Measurements from ENCODE around the gene MND1. TPM values are rescaled to one million over a fixed set of nuclear protein-coding genes. Genes with fewer than 3 reads are reported as not detected.

Gene MND1
- total RNA-seq, 6 experiments from 2014 or later: 0.22 to 1.8 (median 0.86) TPM; not detected in 1

DNA sequence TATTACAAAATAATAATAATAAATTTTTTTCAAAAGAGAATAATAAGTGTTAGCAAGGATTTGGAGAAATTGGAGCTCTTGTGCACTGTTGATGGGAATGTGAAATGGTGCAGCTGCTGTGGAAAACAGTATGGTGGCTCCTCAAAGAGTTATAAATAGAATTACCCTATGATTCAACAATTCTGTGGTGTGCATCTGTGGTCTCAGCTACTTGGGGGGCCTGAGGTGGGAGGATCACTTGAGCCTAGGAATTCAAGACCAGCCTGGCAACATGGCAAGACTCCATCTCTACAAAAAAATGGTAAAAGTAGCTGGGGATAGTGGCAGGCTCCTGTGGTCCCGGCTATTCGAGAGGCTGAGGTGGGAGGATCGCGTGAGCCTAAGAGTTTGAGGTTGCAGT lies 19.6 kb downstream of the MND1 start:
- 96% methylated on average over 4 of the region's 4 CpGs for WGBS (ENCODE audit: insufficient coverage, low coverage, low lambda C conversion rate, missing lambda C conversion rate)
- intact Hi-C loops (cut with DNase I): no loop called here
- H3K4me3 ChIP-seq: no peak overlapping the region

DNA sequence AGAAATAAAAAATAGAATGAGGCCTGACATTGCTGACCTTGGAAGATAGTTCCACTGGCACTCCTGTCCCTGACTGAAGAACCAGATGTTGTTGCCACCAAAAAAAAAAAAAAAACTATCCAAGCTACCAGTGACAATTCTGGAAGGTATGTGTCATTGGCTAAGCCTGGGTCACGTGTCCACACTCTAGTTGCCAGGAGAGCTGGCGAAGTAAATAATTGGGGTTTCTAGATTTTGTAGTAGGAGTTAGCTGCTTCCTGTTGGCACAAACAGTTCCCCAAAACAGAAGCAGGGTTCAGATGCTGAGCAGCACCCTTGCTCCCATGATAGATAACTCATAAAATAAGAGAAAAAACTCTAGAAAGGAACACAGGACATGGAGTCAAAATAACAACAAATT lies 20.5 kb downstream of the MND1 start:
- Histone ChIP-seq H3K27me3 (no peaks in the 10 kb centered on the region), H3K9me3 (no peaks in the 10 kb centered on the region), H3K4me1 (no peaks in the 10 kb centered on the region), H3K4me3 (no peak overlapping the region), H3K36me3 (no peaks in the 10 kb centered on the region), H3K27ac (no peak overlapping the region)
- ATAC-seq: no peak
- TF ChIP-seq, protein P1, sequence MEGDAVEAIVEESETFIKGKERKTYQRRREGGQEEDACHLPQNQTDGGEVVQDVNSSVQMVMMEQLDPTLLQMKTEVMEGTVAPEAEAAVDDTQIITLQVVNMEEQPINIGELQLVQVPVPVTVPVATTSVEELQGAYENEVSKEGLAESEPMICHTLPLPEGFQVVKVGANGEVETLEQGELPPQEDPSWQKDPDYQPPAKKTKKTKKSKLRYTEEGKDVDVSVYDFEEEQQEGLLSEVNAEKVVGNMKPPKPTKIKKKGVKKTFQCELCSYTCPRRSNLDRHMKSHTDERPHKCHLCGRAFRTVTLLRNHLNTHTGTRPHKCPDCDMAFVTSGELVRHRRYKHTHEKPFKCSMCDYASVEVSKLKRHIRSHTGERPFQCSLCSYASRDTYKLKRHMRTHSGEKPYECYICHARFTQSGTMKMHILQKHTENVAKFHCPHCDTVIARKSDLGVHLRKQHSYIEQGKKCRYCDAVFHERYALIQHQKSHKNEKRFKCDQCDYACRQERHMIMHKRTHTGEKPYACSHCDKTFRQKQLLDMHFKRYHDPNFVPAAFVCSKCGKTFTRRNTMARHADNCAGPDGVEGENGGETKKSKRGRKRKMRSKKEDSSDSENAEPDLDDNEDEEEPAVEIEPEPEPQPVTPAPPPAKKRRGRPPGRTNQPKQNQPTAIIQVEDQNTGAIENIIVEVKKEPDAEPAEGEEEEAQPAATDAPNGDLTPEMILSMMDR (IDR thresholded peaks at IDR 0.05): no peak
- TF ChIP-seq POLR2A (IDR thresholded peaks at IDR 0.05): no peak
- intact Hi-C loops (cut with DNase I): no loop called here
- no peak for DNase-seq
- 80% methylated on average over 2 of the region's 2 CpGs for WGBS (ENCODE audit: insufficient coverage, low coverage, low lambda C conversion rate, missing lambda C conversion rate)

More for the DNA sequence above, 19.6 kb downstream of the MND1 start:
- TF ChIP-seq POLR2A (IDR thresholded peaks at IDR 0.05): no peak
- TF ChIP-seq, protein P1 (IDR thresholded peaks at IDR 0.05): no peak
- no peaks in the 10 kb centered on the region for H3K4me1 ChIP-seq
- ATAC-seq (no peak), DNase-seq (no peak)
- no peak overlapping the region for H3K27ac ChIP-seq
- H3K36me3 ChIP-seq: no peaks in the 10 kb centered on the region
- no peaks in the 10 kb centered on the region for H3K27me3 ChIP-seq
- no peaks in the 10 kb centered on the region for H3K9me3 ChIP-seq

DNA sequence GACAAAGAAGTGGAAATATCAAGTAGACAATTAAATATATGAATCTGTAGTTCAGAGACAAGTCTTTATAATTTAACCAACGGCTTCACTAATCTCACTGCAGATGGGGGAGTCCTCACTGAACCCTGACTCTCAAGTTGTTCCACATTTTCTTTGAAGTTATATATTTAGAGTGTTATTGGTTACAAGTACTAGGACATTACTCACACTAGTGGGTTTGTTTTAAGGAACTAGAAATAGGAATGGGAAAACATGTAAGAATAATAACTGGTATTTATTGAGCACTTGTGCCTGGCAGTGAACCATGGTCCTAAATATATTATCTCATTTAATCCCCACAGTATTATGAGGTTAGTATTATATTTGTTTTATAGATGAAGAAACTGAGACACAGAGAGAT lies 22.0 kb downstream of the MND1 start:
- DNase-seq (no peak), ATAC-seq (no peak)

DNA sequence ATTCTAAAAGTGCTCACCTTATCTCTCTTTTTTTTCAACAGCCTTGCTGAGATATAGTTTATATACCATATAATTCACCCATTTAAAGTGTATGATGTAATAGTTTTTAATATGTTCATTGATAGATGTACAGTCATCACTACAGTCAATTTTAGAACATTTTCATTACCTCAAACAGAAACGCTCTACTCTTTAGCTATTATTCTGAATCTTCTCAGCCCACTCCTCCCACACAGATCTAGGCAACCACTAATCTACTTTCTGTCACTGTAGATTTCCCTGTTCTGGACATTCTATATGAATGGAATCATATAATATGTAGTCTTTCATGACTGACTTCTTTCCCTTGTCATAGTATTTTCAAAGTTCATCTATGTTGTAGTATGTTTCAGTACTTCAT lies 22.6 kb downstream of the MND1 start:
- no peaks in the 10 kb centered on the region for H3K9me3 ChIP-seq
- H3K36me3 ChIP-seq: no peaks in the 10 kb centered on the region
- no peak for ATAC-seq
- intact Hi-C loops (cut with DNase I): no loop called here
- H3K4me3 ChIP-seq: no peak overlapping the region
- H3K27ac ChIP-seq: no peak overlapping the region
- no peaks in the 10 kb centered on the region for H3K27me3 ChIP-seq
- 80% methylated on average over 1 of the region's 1 CpG for WGBS (ENCODE audit: insufficient coverage, low coverage, low lambda C conversion rate, missing lambda C conversion rate)
- no peak for TF ChIP-seq POLR2A (IDR thresholded peaks at IDR 0.05)
- TF ChIP-seq, protein P1 (IDR thresholded peaks at IDR 0.05): no peak
- no peak for DNase-seq
- no peaks in the 10 kb centered on the region for H3K4me1 ChIP-seq

More for the DNA sequence above, 22.0 kb downstream of the MND1 start:
- no peak overlapping the region for H3K4me3 ChIP-seq
- H3K27ac ChIP-seq: no peak overlapping the region
- intact Hi-C loops (cut with DNase I): no loop called here
- TF ChIP-seq POLR2A (IDR thresholded peaks at IDR 0.05): no peak
- no peaks in the 10 kb centered on the region for H3K36me3 ChIP-seq
- no peaks in the 10 kb centered on the region for H3K27me3 ChIP-seq
- WGBS (ENCODE audit: insufficient coverage, low coverage, low lambda C conversion rate, missing lambda C conversion rate): 100% methylated on average over 1 of the region's 1 CpG
- H3K9me3 ChIP-seq: no peaks in the 10 kb centered on the region
- H3K4me1 ChIP-seq: no peaks in the 10 kb centered on the region

DNA sequence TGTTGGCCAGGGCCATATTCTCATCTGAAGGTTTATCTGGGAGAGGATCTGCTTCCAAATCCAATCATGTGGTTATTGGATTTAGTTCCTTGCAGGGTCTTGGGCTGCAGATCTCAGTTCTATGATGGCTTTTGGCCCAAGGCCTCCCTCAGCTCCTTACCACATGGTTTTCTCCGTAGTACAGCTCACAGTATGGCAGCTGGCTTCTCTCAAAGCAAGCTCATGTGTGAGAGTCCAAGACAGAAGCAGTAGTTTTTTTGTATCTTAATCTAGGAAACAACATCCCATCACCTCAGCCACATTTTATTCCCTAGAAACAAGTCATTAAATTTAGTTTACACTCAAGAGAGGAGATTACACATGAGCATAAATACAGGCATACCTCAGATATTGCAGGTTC lies 24.5 kb downstream of the MND1 start:
- ATAC-seq (no peak), DNase-seq (no peak)

More for the DNA sequence above, 24.5 kb downstream of the MND1 start:
- Histone ChIP-seq H3K36me3 (no peaks in the 10 kb centered on the region), H3K4me1 (no peaks in the 10 kb centered on the region), H3K27me3 (no peaks in the 10 kb centered on the region), H3K4me3 (no peak overlapping the region), H3K9me3 (no peaks in the 10 kb centered on the region), H3K27ac (no peak overlapping the region)
- TF ChIP-seq POLR2A (IDR thresholded peaks at IDR 0.05): no peak
- TF ChIP-seq, protein P1 (IDR thresholded peaks at IDR 0.05): no peak
- intact Hi-C loops (cut with DNase I): no loop called here
- WGBS (ENCODE audit: insufficient coverage, low coverage, low lambda C conversion rate, missing lambda C conversion rate): 91% methylated on average over 1 of the region's 1 CpG

Measured in right lobe of liver (tissue), 6 donors.